Measurements from ENCODE around the gene LMBRD2. TPM values are rescaled to one million over a fixed set of nuclear protein-coding genes. Genes with fewer than 3 reads are reported as not detected.
A peak's percentile ranks its signal among the peaks of the same experiment; 100 is the strongest.

Gene LMBRD2
- total RNA-seq, 1 donor from 2014 or later: 12.1 TPM

DNA sequence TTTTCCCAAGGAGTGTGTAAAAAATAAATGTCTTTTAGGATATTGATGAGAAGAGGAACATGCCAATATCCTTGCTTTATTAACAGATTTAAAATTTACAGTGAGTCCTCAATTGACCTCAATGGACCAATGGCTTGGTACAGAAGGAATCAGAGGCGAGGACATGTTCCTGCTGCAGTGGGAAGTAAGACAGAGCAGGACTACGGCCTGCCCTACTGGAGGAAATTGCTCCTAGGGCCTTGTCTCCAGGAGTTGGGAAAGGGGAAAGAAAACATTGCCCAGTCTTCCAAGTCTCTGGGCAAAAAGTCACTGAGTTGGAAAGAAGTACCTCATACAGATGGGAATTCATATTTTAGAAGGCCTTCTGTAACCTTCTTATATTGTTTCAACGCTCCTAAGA, 51.9 kb downstream of the LMBRD2 start:
- H3K36me3 ChIP-seq: peaks cover 27% of the 10 kb centered on the region
- TF ChIP-seq, protein P1, sequence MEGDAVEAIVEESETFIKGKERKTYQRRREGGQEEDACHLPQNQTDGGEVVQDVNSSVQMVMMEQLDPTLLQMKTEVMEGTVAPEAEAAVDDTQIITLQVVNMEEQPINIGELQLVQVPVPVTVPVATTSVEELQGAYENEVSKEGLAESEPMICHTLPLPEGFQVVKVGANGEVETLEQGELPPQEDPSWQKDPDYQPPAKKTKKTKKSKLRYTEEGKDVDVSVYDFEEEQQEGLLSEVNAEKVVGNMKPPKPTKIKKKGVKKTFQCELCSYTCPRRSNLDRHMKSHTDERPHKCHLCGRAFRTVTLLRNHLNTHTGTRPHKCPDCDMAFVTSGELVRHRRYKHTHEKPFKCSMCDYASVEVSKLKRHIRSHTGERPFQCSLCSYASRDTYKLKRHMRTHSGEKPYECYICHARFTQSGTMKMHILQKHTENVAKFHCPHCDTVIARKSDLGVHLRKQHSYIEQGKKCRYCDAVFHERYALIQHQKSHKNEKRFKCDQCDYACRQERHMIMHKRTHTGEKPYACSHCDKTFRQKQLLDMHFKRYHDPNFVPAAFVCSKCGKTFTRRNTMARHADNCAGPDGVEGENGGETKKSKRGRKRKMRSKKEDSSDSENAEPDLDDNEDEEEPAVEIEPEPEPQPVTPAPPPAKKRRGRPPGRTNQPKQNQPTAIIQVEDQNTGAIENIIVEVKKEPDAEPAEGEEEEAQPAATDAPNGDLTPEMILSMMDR (IDR thresholded peaks at IDR 0.05; ENCODE audit: borderline replicate concordance): no peak

DNA sequence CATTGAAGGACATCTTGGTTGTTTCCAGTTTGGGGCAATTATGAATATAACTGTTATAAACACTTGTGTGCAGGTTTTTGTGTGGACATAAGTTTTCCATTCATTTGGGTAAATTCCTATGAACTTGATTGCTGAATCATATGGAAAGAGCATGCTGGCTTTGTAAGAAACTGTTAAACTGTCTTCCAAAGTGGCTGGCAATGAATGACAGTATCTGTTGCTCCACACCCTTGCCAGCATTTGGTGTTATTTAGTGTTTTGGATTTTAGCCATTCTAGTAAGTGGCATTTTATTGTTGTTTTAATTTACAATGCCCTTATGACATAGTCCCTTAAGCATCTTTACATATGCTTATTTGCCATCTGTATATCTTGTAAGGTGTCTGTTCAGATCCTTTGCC, 55.2 kb downstream of the LMBRD2 start:
- no peak overlapping the region for H3K4me3 ChIP-seq
- peaks cover 9% of the 10 kb centered on the region for H3K9me3 ChIP-seq (replicated peaks)
- DNase-seq: no peak
- intact Hi-C loops (cut with micrococcal nuclease): no loop called here
- TF ChIP-seq, protein P1 (IDR thresholded peaks at IDR 0.05; ENCODE audit: borderline replicate concordance): no peak
- H3K27ac ChIP-seq (replicated peaks): no peak overlapping the region
- no peaks in the 10 kb centered on the region for H3K36me3 ChIP-seq
- no peaks in the 10 kb centered on the region for H3K27me3 ChIP-seq (ENCODE audit: low read depth)
- no peaks in the 10 kb centered on the region for H3K4me1 ChIP-seq

More for the DNA sequence above, 51.9 kb downstream of the LMBRD2 start:
- Histone ChIP-seq H3K4me1 (no peaks in the 10 kb centered on the region), H3K27me3 (ENCODE audit: low read depth) (no peaks in the 10 kb centered on the region), H3K4me3 (no peak overlapping the region), H3K27ac (replicated peaks) (no peak overlapping the region), H3K9me3 (replicated peaks) (no peaks in the 10 kb centered on the region)
- intact Hi-C loops (cut with micrococcal nuclease): no loop called here
- DNase-seq: no peak

DNA sequence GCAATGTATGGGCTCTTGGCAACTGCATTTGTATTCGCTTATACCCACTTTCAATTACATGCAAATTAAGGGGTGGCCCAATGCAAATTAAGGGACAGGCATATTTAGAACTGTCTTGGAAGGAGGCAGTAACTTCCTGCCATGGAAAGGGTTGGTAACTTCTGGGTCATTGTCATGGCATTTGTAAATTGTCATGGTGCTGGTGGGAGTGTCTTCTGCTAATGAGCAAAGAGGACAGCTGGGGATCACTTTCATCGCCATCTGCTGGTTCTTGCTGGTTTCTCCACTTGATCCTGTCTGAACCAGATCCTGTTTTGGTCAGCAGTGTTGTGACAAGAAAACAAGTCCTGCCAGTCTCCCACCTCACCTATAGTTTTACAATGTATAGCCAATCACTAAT, 61.7 kb downstream of the LMBRD2 start:
- H3K27me3 ChIP-seq (ENCODE audit: low read depth): no peaks in the 10 kb centered on the region
- H3K27ac ChIP-seq (replicated peaks): no peak overlapping the region
- H3K9me3 ChIP-seq (replicated peaks): peaks cover 17% of the 10 kb centered on the region
- no peaks in the 10 kb centered on the region for H3K4me1 ChIP-seq
- DNase-seq: no peak
- intact Hi-C loops (cut with micrococcal nuclease): no loop called here
- TF ChIP-seq, protein P1 (IDR thresholded peaks at IDR 0.05; ENCODE audit: borderline replicate concordance): peak; percentile 13
- H3K4me3 ChIP-seq: no peak overlapping the region
- no peaks in the 10 kb centered on the region for H3K36me3 ChIP-seq

DNA sequence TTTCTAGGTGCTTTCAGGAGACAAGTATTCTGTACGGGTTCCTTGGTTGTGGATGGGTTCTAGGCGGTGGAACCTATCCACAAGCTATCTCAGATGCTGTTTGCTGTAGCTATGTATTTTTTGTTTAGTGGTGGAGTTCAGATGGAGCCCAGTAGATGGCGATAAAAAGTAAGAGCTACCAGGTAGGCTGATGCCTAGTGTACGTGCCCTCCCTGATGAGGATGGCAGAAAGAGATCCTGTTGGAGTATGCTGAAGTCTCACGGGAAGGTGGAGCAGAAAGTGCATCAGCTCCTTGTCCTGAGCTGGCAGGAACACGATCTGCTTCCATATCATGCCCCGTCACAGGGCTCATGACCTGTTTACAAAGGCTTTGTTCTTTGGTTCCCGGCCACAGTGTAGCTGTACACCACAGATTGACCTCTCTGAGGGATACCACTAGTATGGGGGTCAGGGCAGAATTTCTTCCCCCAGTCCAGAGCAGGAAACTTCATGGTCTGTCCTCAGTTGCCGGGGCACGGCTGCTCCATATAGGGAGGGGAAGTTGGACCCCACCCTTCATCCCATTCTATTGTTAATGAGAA, 72.4 kb downstream of the LMBRD2 start:
- Histone ChIP-seq H3K27me3 (ENCODE audit: low read depth) (peaks cover 42% of the 10 kb centered on the region), H3K36me3 (no peaks in the 10 kb centered on the region), H3K4me1 (no peaks in the 10 kb centered on the region), H3K9me3 (replicated peaks) (no peaks in the 10 kb centered on the region), H3K27ac (replicated peaks) (no peak overlapping the region), H3K4me3 (no peak overlapping the region)
- DNase-seq: no peak
- intact Hi-C loops (cut with micrococcal nuclease): no loop called here
- TF ChIP-seq, protein P1 (IDR thresholded peaks at IDR 0.05; ENCODE audit: borderline replicate concordance): peak; percentile 62

DNA sequence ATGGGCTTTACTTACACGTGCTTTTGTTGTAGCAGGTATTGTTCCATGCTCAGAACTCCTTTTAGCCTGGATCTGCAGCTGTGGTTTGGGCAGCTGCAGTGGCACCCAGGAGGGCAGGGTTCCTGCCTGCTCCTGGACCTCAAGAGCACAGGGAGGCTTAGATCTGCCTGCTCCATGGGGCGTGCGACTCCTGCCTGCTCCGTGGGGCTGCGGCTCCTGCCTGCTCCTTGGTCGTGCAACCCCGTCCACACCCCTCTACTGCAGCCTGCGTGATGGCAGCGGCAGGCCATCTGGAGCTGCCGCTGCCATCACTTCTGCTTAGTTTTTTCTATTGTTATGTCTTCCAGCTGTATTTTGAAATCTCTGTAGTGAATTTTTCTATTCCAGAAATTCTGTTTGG, 73.3 kb downstream of the LMBRD2 start:
- no peaks in the 10 kb centered on the region for H3K36me3 ChIP-seq
- TF ChIP-seq, protein P1 (IDR thresholded peaks at IDR 0.05; ENCODE audit: borderline replicate concordance): no peak
- H3K9me3 ChIP-seq (replicated peaks): no peaks in the 10 kb centered on the region
- no peaks in the 10 kb centered on the region for H3K4me1 ChIP-seq
- H3K27me3 ChIP-seq (ENCODE audit: low read depth): peaks cover 38% of the 10 kb centered on the region
- no peak overlapping the region for H3K4me3 ChIP-seq
- intact Hi-C loops (cut with micrococcal nuclease): no loop called here
- no peak for DNase-seq
- no peak overlapping the region for H3K27ac ChIP-seq (replicated peaks)
